Neutrophil (primary cell): ENCODE data around the gene RASA1.

ENCODE experiments used
- H3K27ac ChIP-seq: fragments of 200-600 bp; sonication (generic); 2 replicates; pipeline ENCODE4 v1.5.1; 2016; ENCODE audit warnings: mild to moderate bottlenecking, moderate library complexity
- H3K27me3 ChIP-seq: fragments of 200-600 bp; sonication (generic); 2 replicates; pipeline ENCODE4 v1.6.0; 2016; ENCODE audit warnings: mild to moderate bottlenecking
- H3K36me3 ChIP-seq: fragments of 200-600 bp; sonication (generic); 2 replicates; pipeline ENCODE4 v1.5.1; 2017
- H3K4me1 ChIP-seq, 2 experiments: fragments of 200-600 bp in 1 of 2; sonication (generic) in 1 of 2; 1 replicate in 1 of 2; 2 replicates in 1 of 2; pipeline versions ENCODE4 v1.5.1 to v1.6.1; 2013 to 2016; ENCODE audit warnings: low read depth in 1 of 2, low read length in 1 of 2, mild to moderate bottlenecking in 1 of 2, moderate library complexity in 1 of 2; ENCODE audit not compliant: control insufficient read depth in 1 of 2, insufficient read depth in 1 of 2
- H3K4me3 ChIP-seq, 2 experiments: fragments of 200-600 bp in 1 of 2; sonication (generic) in 1 of 2; 1 replicate in 1 of 2; 2 replicates in 1 of 2; pipeline ENCODE4 v1.5.1; 2013 to 2016; ENCODE audit warnings: low read depth in 1 of 2, low read length in 1 of 2, mild to moderate bottlenecking in 1 of 2, moderate library complexity in 1 of 2
- H3K9me3 ChIP-seq: fragments of 200-600 bp; sonication (generic); 2 replicates; pipeline ENCODE4 v1.5.1; 2016
- TF ChIP-seq, protein P1 (sequence below): fragments of 200-600 bp; sonication (generic); IDR thresholded peaks from 2 replicates; pipeline ENCODE4 v1.5.1; 2016; ENCODE audit warnings: antibody characterized with exemption

Gene RASA1

DNA sequence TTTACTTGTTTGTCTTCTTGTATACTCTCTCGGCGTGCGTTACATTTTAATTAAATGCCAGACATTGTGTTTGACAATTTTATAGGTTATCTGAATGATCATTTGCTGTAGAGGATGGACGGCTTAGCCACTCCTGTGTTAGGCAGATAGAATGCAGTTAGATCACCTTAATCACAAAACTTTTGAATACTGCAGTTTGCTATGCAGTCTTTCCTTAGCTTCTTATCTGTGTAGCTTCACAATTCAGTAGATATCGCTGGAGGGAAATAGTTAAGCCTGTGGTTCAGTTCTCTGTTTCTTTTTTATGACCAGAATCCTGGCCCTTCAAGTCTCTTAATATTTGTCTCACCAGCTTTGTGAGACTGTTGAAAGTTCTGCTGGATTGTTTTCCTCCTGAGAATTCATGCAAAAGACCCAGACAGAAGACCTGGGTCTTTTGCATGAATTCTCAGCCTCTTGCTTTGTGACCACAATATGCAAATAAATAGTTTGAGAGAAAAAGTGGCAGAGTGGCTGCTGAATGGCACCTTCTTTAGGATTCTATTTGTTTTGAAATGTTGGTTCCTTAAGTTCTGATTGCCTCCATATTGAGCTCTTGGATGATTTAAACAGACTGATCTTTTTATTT lies 40.2 kb downstream of the RASA1 start:
- Histone ChIP-seq H3K4me1 (peaks cover 0 to 3% of the 10 kb centered on the region in 2 experiments), H3K4me3 (no peak overlapping the region), H3K9me3 (no peaks in the 10 kb centered on the region), H3K27ac (no peak overlapping the region), H3K27me3 (no peaks in the 10 kb centered on the region), H3K36me3 (peaks cover 16% of the 10 kb centered on the region)
- TF ChIP-seq, protein P1, sequence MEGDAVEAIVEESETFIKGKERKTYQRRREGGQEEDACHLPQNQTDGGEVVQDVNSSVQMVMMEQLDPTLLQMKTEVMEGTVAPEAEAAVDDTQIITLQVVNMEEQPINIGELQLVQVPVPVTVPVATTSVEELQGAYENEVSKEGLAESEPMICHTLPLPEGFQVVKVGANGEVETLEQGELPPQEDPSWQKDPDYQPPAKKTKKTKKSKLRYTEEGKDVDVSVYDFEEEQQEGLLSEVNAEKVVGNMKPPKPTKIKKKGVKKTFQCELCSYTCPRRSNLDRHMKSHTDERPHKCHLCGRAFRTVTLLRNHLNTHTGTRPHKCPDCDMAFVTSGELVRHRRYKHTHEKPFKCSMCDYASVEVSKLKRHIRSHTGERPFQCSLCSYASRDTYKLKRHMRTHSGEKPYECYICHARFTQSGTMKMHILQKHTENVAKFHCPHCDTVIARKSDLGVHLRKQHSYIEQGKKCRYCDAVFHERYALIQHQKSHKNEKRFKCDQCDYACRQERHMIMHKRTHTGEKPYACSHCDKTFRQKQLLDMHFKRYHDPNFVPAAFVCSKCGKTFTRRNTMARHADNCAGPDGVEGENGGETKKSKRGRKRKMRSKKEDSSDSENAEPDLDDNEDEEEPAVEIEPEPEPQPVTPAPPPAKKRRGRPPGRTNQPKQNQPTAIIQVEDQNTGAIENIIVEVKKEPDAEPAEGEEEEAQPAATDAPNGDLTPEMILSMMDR, result no peak

DNA sequence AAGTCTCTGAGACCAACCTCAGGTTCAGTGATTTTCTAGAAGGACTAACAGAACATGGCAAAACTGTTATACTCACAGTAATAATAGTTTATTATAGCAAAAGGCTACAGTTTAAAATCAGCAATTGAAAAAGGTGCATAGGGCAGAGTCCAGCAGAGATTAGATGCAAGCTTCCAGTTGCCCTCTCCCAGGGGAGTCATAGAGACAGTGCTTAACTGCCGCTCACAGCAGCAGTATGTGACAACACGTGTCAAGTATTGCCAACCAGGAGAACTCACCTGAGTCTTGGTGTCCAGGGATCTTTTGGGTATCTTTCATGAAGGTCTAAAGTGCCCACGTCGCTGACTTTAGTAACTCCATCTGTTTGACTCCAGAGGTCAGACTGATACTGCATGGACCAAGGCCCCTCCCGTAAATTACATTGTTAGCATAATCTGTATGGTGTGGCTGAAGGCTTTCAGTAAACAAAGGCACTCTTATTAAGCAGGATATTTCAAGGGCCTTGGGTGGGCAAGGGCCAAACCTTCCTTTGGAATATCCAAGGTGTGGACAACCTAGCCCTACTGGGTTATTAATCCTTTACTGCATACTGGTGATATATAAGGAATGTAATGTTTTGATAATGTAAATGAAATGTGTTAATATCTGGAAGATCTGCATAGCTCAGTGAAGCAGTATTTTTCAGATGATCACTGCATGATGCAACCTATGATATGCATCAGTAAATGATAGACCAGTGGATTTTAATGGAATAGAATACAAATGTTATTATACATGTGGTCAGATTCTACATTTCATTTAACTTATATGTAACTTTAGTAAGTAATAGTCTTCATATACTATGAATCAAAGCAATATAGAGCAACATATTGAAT lies 44.0 kb downstream of the RASA1 start:
- no peak overlapping the region for H3K27ac ChIP-seq
- H3K27me3 ChIP-seq, result no peaks in the 10 kb centered on the region
- no peaks in the 10 kb centered on the region for H3K9me3 ChIP-seq
- H3K4me3 ChIP-seq, result no peak overlapping the region
- TF ChIP-seq, protein P1, result no peak
- no peaks in the 10 kb centered on the region for H3K36me3 ChIP-seq
- peaks cover 3 to 12% of the 10 kb centered on the region in 2 experiments for H3K4me1 ChIP-seq

DNA sequence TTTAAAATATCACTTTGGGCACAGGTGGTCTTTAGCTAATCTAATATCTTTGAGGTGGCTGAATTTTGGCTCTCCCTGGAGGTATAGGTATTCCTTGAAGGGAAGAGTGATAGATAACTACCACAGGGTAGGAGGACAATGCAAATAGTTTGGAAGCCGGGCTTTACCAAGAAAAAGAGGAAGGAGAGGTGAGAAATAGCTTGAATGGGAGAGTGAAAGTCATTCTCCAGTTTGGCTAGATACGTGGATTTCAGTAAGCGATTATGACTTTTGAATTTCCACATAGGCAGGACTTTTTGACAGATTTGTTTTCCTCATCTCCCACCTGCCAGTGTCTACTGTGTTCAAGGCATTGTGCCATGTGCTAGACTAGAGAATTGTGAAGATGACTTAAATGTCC lies 45.5 kb downstream of the RASA1 start:
- Histone ChIP-seq H3K27ac (peak overlapping the region; percentile 52), H3K4me3 (no peak overlapping the region), H3K27me3 (no peaks in the 10 kb centered on the region), H3K9me3 (no peaks in the 10 kb centered on the region), H3K36me3 (no peaks in the 10 kb centered on the region), H3K4me1 (peaks cover 3 to 12% of the 10 kb centered on the region in 2 experiments)
- TF ChIP-seq, protein P1, result no peak

DNA sequence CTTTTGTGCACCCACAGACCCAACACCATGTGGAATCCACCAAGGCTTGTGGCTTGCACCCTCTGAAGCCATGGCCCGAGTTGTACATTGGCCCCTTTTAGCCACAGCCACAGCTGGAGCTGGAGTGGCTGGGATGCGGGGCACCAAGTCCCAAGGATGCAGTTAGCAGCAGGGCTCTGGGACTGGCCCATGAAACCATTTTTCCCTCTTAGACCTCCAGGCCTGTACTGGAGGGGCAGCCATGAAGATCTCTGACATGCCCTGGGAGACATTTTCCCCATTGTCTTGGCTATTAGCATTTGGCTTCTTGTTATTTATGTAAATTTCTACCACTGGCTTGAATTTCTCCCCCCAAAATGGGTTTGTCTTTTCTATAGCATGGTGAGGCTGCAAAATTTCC lies 51.8 kb downstream of the RASA1 start:
- Histone ChIP-seq H3K4me1 (no peaks in the 10 kb centered on the region), H3K9me3 (no peaks in the 10 kb centered on the region), H3K36me3 (no peaks in the 10 kb centered on the region), H3K4me3 (no peak overlapping the region), H3K27ac (no peak overlapping the region), H3K27me3 (no peaks in the 10 kb centered on the region)
- TF ChIP-seq, protein P1, result no peak

DNA sequence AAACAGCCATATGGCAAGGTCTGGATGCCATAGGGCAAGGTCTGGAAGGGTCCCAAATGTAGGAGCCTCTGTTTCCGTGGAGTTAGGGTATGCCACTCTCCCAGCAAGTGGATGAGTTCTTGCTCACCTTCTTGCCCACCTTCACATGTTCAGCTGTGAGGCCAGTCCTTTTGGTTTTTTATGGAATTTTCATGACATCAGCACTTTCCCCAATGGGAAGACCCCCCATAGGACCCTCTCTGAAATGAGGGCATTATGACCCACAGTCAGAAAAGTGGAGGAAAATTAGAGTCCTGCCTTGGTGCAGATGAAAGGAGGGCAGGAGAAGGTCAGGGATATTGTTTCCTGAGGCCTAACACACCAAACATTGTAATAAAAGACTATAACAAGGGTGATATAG lies 53.9 kb downstream of the RASA1 start:
- TF ChIP-seq, protein P1, result no peak
- Histone ChIP-seq H3K27me3 (no peaks in the 10 kb centered on the region), H3K9me3 (no peaks in the 10 kb centered on the region)

More for the DNA sequence above, 53.9 kb downstream of the RASA1 start:
- Histone ChIP-seq H3K4me1 (no peaks in the 10 kb centered on the region), H3K27ac (no peak overlapping the region), H3K4me3 (no peak overlapping the region), H3K36me3 (no peaks in the 10 kb centered on the region)
